ENCODE measurements around the gene SMAD4.
"Not testable (repeated sequence)": the region's sequence is repeated elsewhere in the genome, so short reads cannot be mapped to it uniquely, and the experiment has no call there.

Gene SMAD4

DNA sequence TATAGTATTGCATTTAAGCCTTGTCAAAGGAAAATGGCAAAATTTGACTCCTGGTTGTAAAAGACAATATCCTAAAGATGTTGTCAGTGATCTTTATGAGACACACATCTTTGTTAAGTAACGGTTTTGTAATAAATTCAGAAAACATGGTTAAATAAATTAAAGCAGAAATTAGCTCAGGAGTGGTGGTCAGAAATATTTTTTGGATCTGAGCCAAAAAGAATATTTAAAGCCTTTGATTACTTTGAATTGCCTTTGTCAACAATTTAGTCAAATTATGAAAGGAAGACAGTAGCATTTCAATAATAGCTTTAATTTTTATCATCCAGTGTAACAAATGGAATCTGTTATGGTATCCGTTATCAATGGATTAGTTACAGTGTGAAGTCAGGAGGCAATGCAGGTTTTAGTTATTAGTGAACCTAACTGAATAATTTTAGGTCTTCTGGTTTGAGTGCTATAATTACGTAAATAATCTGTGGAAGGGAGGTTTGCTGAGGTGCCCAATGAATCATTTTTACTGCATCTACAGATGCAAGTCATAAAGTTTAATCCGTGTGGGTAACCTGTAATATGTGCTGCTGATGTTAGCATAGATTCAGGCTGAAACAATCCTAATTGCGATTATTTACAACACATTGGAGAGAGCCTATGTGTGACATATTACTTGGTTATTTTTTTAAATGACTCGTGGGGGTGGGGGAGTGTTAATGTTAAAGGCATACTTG, 42.7 kb downstream of the SMAD4 start:
- no peak for DNase-seq

GRCh38 chr18:51074605-51075004, 44.6 kb downstream of the SMAD4 start:
- no peak for DNase-seq

GRCh38 chr18:51076503-51076902, 46.5 kb downstream of the SMAD4 start:
- DNase-seq, result no peak

- DNase-seq, result peak; percentile 87
Observed at GRCh38 chr18:51077217-51077616, 47.2 kb downstream of the SMAD4 start.

GRCh38 chr18:51078026-51078425, 48.0 kb downstream of the SMAD4 start:
- DNase-seq, result no peak

DNA sequence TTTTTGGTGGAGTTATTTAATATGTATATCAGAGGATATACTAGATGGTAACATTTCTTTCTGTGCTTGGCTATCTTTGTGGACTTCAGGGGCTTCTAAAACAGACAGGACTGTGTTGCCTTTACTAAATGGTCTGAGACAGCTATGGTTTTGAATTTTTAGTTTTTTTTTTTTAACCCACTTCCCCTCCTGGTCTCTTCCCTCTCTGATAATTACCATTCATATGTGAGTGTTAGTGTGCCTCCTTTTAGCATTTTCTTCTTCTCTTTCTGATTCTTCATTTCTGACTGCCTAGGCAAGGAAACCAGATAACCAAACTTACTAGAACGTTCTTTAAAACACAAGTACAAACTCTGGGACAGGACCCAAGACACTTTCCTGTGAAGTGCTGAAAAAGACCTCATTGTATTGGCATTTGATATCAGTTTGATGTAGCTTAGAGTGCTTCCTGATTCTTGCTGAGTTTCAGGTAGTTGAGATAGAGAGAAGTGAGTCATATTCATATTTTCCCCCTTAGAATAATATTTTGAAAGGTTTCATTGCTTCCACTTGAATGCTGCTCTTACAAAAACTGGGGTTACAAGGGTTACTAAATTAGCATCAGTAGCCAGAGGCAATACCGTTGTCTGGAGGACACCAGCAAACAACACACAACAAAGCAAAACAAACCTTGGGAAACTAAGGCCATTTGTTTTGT, 52.7 kb downstream of the SMAD4 start:
- DNase-seq, result no peak

- no peak for DNase-seq
Observed at GRCh38 chr18:51083398-51083797, 53.4 kb downstream of the SMAD4 start.

- DNase-seq, result no peak
Observed at GRCh38 chr18:51088410-51088809, 58.4 kb downstream of the SMAD4 start.

GRCh38 chr18:51089691-51090090, 59.7 kb downstream of the SMAD4 start:
- no peak for DNase-seq

DNA sequence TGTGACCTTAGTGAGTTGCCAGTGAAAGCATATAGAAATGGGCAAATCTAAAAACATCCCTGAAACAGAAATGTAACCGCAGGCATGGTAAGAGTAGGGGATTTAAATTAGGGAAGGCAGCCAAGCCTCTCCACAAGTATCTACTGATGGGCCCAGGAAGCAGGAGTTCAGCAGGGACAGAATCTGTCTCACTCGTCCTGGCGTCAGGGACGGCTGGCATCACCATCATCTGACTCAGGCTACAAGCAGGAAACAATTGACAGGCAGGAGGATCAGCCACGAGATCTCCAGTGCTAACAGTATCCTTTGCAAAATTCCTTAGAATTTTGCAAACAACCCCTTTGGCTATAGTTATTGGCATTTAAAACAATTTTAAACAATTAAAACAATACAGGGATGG, 61.3 kb downstream of the SMAD4 start:
- no peak for DNase-seq

GRCh38 chr18:51092117-51092516, 62.1 kb downstream of the SMAD4 start:
- DNase-seq, result no peak

DNA sequence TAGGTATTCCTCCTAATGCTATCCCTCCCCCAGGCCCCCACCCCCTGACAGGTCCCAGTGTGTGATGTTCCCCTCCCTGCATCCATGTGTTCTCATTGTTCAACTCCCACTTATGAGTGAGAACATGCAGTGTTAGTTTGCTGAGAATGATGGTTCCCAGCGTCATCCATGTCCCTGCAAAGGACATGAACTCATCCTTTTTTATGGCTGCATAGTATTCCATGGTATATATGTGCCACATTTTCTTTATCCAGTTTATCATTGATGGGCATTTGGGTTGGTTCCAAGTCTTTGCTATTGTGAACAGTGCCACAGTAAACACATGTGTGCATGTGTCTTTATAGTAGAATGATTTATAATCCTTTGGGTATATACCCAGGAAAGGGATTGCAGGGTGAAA, 63.0 kb downstream of the SMAD4 start:
- not testable (repeated sequence) for DNase-seq

- DNase-seq, result no peak
Observed at GRCh38 chr18:51097021-51097822, 67.2 kb downstream of the SMAD4 start.

DNA sequence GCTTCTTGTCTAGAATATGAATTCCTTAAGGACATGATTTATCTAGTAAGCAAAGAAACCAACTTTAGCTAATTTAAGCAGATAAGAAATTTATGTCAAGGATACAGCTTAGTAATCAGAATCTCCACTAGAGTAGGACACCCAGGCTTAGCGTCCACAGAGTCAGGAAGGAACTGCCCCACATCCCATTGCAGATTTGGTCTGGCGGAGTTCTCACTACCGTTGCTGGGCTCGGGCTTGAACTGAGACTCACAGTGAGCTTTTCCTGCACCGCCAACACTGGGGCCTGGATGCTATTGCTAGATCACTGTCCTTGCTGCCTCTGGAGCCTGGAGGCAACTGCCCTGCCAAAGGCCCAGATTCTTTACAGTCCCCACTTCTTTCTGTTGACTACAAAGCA, 68.1 kb downstream of the SMAD4 start:
- no peak for DNase-seq

GRCh38 chr18:51098513-51098912, 68.5 kb downstream of the SMAD4 start:
- no peak for DNase-seq

DNA sequence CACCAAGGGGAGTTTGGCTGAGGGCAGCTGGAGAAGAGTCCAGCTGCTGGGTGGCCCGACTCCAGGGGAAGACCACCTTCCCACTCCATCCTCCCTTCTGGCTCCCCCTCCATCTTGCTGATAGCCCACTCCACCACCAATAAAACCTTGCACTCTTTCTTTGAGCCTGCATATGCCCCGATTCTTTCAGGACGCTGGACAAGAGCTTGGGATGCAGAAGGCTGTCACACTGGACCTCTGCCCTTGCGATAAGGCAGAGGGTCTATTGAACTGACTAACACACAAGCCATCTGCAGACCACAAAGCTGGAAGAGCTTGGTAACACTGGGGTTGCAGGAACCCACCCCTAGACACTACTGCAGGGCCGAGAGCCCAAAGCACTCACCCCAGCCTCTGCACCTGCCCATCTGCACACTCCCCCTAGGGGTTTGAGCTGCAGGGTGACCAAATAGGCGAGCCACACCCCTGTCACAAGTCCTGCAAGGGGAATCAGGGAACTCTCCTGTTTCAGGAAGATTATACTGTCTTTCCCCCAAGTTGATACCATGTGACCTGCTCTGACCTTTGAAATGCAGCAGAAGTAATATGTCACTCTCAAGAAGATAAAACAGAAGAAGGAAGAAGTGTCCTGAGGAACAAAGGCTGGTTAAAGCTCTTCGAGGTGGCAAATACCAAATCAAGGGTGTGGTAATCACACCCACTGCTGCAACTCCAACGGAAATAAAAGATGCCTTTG, 70.5 kb downstream of the SMAD4 start:
- no peak for DNase-seq

DNA sequence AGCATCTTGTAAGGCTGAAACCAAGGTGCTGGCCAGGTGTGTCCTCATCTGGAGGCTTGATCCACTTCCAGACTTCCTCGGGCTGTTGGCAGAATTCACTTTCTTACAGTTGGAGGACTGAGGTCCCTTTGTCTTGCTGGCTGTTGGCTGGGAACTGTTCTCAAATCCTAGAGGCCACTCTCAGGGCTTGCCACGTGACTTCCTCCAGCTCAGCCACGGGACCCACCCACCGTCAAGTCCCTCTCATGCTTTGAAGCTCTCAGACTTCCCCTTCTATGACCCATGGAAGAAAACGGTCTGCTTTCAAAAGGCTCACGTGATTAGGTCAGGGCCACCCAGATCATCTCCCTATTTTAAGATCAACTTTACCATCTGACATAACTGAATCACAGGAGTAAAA, 77.1 kb downstream of the SMAD4 start:
- no peak for DNase-seq

DNA sequence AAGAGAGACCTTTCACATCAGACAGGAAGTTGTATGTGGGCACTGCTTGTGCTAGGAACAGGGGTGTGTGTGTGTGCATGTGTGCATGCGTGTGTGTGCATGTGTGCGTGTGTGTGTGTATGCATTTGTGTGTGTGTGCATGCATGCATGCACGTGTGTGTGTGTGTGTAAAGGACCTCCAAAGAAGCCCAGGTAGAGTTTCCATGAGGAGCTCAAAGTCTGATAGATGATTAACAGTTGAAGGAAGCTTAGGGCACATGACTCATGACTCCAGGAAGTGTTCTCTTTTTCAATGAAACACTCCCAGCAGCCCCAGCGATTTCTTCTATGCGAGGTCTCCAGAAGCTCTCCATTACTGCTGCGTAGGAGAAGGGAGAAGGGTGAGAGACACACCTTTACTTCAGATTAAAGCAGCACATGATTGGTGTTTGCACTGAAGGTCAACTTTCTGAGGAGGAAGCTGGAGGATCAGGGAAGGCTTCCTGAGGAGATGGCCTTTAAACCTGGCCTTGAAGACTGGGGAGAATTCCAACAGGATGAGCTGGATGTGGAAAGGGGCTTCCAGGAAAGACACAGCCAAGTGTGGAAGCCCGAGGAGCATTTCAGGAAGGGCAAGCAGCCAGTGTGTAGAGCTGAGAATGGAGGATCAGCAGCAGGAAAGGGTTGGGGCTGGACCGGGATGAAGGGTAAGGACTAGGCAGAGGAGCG, 77.7 kb downstream of the SMAD4 start:
- no peak for DNase-seq

GRCh38 chr18:51108330-51108729, 78.3 kb downstream of the SMAD4 start:
- no peak for DNase-seq

DNA sequence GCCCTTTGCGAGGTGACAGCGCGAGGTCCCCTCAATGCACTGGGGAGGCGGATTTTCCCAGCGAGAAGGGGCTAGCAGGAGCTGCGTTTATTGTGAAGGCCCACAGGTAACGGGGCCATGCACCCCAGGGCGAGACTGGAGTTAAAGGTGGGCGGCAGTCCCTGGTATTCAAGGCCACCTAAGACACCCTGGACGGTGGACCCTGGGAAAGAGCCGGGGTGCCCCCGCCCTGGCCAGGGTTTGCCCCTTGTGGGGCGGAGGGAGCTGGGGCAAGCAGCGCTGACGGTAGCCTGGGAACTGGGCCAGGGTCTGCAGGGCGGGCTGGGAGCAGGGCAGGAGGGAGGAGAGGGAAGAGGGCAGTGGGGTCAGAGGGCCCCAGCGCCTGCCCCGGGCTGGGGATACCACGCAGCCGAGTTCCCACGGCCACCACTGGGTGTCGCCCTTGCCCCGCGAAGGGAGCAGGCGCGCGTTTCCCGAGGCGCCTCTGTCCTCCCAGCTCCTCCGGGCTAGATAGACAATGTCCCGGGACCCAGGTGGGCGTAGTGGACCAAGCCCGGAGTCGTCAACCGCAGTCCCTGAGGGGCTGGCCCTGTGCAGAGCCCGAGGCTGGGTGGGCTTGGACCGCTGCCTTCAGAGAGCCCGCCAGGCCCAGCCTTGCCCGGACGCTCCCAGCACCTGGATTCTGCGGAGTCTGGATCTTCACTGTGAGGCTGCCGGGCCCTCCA, 80.2 kb downstream of the SMAD4 start:
- peak; percentile 7 for DNase-seq

- DNase-seq, result not testable (repeated sequence)
Observed at GRCh38 chr18:51111633-51112355, 81.8 kb downstream of the SMAD4 start.

Measured in NCI-H526 treated with DMSO at 0.1 percent for 48 hours (cell line).